ENCODE results near the gene CFAP61.
"Not testable (repeated sequence)": the region's sequence is repeated elsewhere in the genome, so short reads cannot be mapped to it uniquely, and the experiment has no call there.

- not testable (repeated sequence) for TF ChIP-seq CTCF (IDR thresholded peaks at IDR 0.05 in 8 of 11, conservative IDR thresholded peaks at IDR 0.05 in 3 of 11); POLR2A (IDR thresholded peaks at IDR 0.05); POLR2AphosphoS5 (IDR thresholded peaks at IDR 0.05)
Observed at GRCh38 chr20:20218106-20218505, 165.8 kb downstream of the CFAP61 start.
